Heart left ventricle (tissue), 16 donors: ENCODE results near the gene SCYL2. TPM values are rescaled to one million over a fixed set of nuclear protein-coding genes. Genes with fewer than 3 reads are reported as not detected.

Experiments
- ATAC-seq, 4 donors: fragments of 200-7000 bp; cut with Tn5 transposase; one replicate each; pipeline ENCODE4 v1.9.1; 2020 to 2022; ENCODE audit warnings: moderate library complexity in 4 of 4, mild to moderate bottlenecking in 3 of 4, moderate number of reproducible peaks in 1 of 4
- DNase-seq, 5 donors: peaks; one replicate each; pipeline ENCODE4 v3.0.0-alpha.2; 2020
- H3K27ac ChIP-seq, 12 donors: fragments of 200-600 bp; sonication (generic) in 4 of 12; one replicate each; pipeline versions ENCODE4 v1.5.0 to v1.8.0; 2016 to 2022; ENCODE audit warnings: mild to moderate bottlenecking in 2 of 12
- H3K27me3 ChIP-seq, 9 donors: fragments of 200-600 bp; sonication (generic) in 2 of 9; one replicate each; pipeline versions ENCODE4 v1.5.1 to v1.8.0; 2016 to 2022; ENCODE audit warnings: mild to moderate bottlenecking in 3 of 9
- H3K36me3 ChIP-seq, 9 donors: fragments of 200-600 bp; sonication (generic) in 2 of 9; one replicate each; pipeline versions ENCODE4 v1.5.0 to v1.8.0; 2018 to 2022; ENCODE audit warnings: mild to moderate bottlenecking in 2 of 9
- H3K4me1 ChIP-seq, 12 donors: fragments of 200-600 bp; sonication (generic) in 4 of 12; one replicate each; pipeline versions ENCODE4 v1.5.0 to v1.8.0; 2016 to 2022; ENCODE audit warnings: mild to moderate bottlenecking in 3 of 12
- H3K4me3 ChIP-seq, 12 donors: fragments of 200-600 bp; sonication (generic) in 4 of 12; one replicate each; pipeline versions ENCODE4 v1.5.0 to v1.8.0; 2017 to 2022; ENCODE audit warnings: mild to moderate bottlenecking in 9 of 12, moderate library complexity in 4 of 12
- H3K9me3 ChIP-seq, 12 donors: fragments of 200-600 bp; sonication (generic) in 4 of 12; one replicate each; pipeline versions ENCODE4 v1.5.0 to v1.8.0; 2016 to 2022; ENCODE audit warnings: mild to moderate bottlenecking in 1 of 12
- CTCF ChIP-seq, 12 donors: fragments of 200-600 bp; sonication (generic) in 4 of 12; IDR thresholded peaks; one replicate each; pipeline versions ENCODE4 v1.5.0 to v1.8.0; 2018 to 2022; ENCODE audit warnings: antibody characterized with exemption in 12 of 12, mild to moderate bottlenecking in 5 of 12
- POLR2A ChIP-seq, 2 donors: fragments of 450-650 bp; IDR thresholded peaks; one replicate each; pipeline ENCODE4 v1.6.1; 2017; ENCODE audit warnings: antibody characterized with exemption in 2 of 2, mild to moderate bottlenecking in 2 of 2, moderate library complexity in 2 of 2
- WGBS, 4 donors: extraction: QIAGEN DNeasy Blood & Tissue Kit in 2 of 4; methylation state at CpG; one replicate each; pipeline versions ENCODE4 v1.1.5 to v1.1.7; 2013 to 2018; 5-methylcytosine and 5-hydroxymethylcytosine counted together
- intact Hi-C, 10 donors: fragments of 100-400 bp; cut with DNase I; formaldehyde crosslinking; loops; one replicate each; pipeline versions ENCODE4 v1.11.1 to v1.14.2; 2022
- polyA plus RNA-seq, 2 donors: library from polyadenylated mRNA; stranded (reverse); fragments of 200-250 nt; gene quantifications; one replicate each; pipeline ENCODE4 v1.2.3, GENCODE V29; 2013
- total RNA-seq, 9 donors: library from RNA; depleted of rRNA in 2 of 9; stranded (reverse); fragments of >200 nt in 2 of 9; fragmentation: NEBNext Ultra II Directional in 3 of 9; extraction: Animal tissue kit (Norgen Biotek cat#: 25700) in 3 of 9; gene quantifications; one replicate each; pipeline versions ENCODE4 v1.1.0 to v1.2.4, GENCODE V29; 2016 to 2023
- donor health status: ischemic (EF 13 %, LVEDD 7.1; RV severe dilation, severe dysfunction).
- donor health status: healthy with polysubstance abuse.
- donor health status: DM: no; HTN: yes; CAD: no.
- donor health status: DM: no; HTN: no; CAD: no.
- donor health status: ischemic (EF 25% LVEDD 6.9; RV normal size, moderate dysfunction).
- donor health status: ischemic (EF 25% LVEDD 5.7; RV mildly dilated, moderate dysfunction).
- donor health status: healthy.
- donor health status: DM: yes; HTN: yes; CAD: no.
- donor health status: ischemic (EF 35%, LVEDD 5.7; RV mildly dilated, moderate dysfunction).
- donor health status: nonischemic (EF 11% LVEDD 7.7; RV severe dilation, severe dysfunction).
- donor health status: DM: yes; HTN: yes; CAD: no.
- donor health status: PGD.
- donor health status: ischemic (EF 29% LVEDD 5.4; RV normal size, mild dysfunction).
- donor health status: nonischemic (EF 23%, LVEDD 6.1; RV moderate dilation, normal function).

Gene SCYL2
- total and polyA plus RNA-seq, 11 donors = 8.1 to 41.3 (median 30.2) TPM

- Histone ChIP-seq H3K4me1 (peaks cover 0 to 22% (median 4%) of the 10 kb centered on the region in 12 donors), H3K9me3 (peaks cover 0 to 1% (median 0%) of the 10 kb centered on the region in 12 donors), H3K27ac (peak overlapping the region in 5 of 12 donors; percentile 8 to 72 (median 57)), H3K36me3 (no peaks in the 10 kb centered on the region), H3K27me3 (peaks cover 0 to 4% (median 0%) of the 10 kb centered on the region in 9 donors), H3K4me3 (no peak overlapping the region)
- ATAC-seq (no peak), DNase-seq (no peak)
- WGBS, 4 donors = 69 to 83% (median 77%) methylated on average over 3 to 4 of the region's 4 CpGs
- intact Hi-C loops = loop anchor here in 1 of 10 donors (5.0 kb wide), 1 partner anchor 193 kb away; no protein-coding TSS in a partner anchor
- TF ChIP-seq POLR2A (IDR thresholded peaks at IDR 0.05) (no peak), CTCF (IDR thresholded peaks at IDR 0.05) (no peak)
Observed at GRCh38 chr12:100364324-100364723, 97.3 kb downstream of the SCYL2 start.

GRCh38 chr12:100365411-100365810, 98.4 kb downstream of the SCYL2 start:
- ATAC-seq (peak; percentile 55 to 89 (median 68)), DNase-seq (peak in 2 of 5 donors; percentile 8 to 23)
- WGBS, 4 donors = 36 to 61% (median 54%) methylated on average over 2 of the region's 2 CpGs
- Histone ChIP-seq H3K4me1 (peaks cover 0 to 11% (median 0%) of the 10 kb centered on the region in 12 donors), H3K27ac (peak overlapping the region in 6 of 12 donors; percentile 37 to 72 (median 54)), H3K4me3 (no peak overlapping the region), H3K9me3 (peaks cover 0 to 5% (median 0%) of the 10 kb centered on the region in 12 donors), H3K36me3 (no peaks in the 10 kb centered on the region), H3K27me3 (peaks cover 0 to 1% (median 0%) of the 10 kb centered on the region in 9 donors)
- intact Hi-C loops = no loop called here
- TF ChIP-seq POLR2A (IDR thresholded peaks at IDR 0.05) (no peak), CTCF (IDR thresholded peaks at IDR 0.05) (peak in 4 of 12 donors; percentile 5 to 9 (median 8))

GRCh38 chr12:100368066-100368465, 101.1 kb downstream of the SCYL2 start:
- H3K36me3 ChIP-seq = no peaks in the 10 kb centered on the region
- H3K27me3 ChIP-seq = no peaks in the 10 kb centered on the region
- ATAC-seq (no peak), DNase-seq (no peak)
- 77 to 98% (median 90%) methylated on average over 1 of the region's 1 CpG for WGBS, 4 donors
- no peak overlapping the region for H3K27ac ChIP-seq
- peaks cover 0 to 5% (median 0%) of the 10 kb centered on the region in 12 donors for H3K9me3 ChIP-seq
- no peak overlapping the region for H3K4me3 ChIP-seq
- TF ChIP-seq POLR2A (IDR thresholded peaks at IDR 0.05) (no peak), CTCF (IDR thresholded peaks at IDR 0.05) (no peak)
- intact Hi-C loops = no loop called here
- peaks cover 0 to 11% (median 0%) of the 10 kb centered on the region in 12 donors for H3K4me1 ChIP-seq

GRCh38 chr12:100371146-100371545, 104.2 kb downstream of the SCYL2 start:
- no peaks in the 10 kb centered on the region for H3K27me3 ChIP-seq
- H3K36me3 ChIP-seq = no peaks in the 10 kb centered on the region
- 83 to 88% (median 86%) methylated on average over 6 of the region's 6 CpGs for WGBS, 4 donors
- H3K4me1 ChIP-seq = peaks cover 0 to 8% (median 0%) of the 10 kb centered on the region in 12 donors
- TF ChIP-seq CTCF (IDR thresholded peaks at IDR 0.05) = no peak
- no peak for TF ChIP-seq POLR2A (IDR thresholded peaks at IDR 0.05)
- H3K4me3 ChIP-seq = no peak overlapping the region
- peaks cover 0 to 5% (median 0%) of the 10 kb centered on the region in 12 donors for H3K9me3 ChIP-seq
- DNase-seq (no peak), ATAC-seq (no peak)
- intact Hi-C loops = no loop called here
- H3K27ac ChIP-seq = no peak overlapping the region
